HepG2 (cell line): ENCODE measurements around the gene NWD2. TPM values are rescaled to one million over a fixed set of nuclear protein-coding genes. Genes with fewer than 3 reads are reported as not detected.

Experiments
- ATAC-seq: fragments of 200-7000 bp; cut with Tn5 transposase; 3 replicates; pipeline ENCODE4 v1.9.1; 2020; ENCODE audit warnings: mild to moderate bottlenecking, moderate library complexity
- BruUV-seq: library from RNA; stranded (reverse); fragments of 400-500 nt; replicated peaks from 2 replicates; lab custom pipeline; 2021; lab: Mats Ljungman, UMichigan
- CTCF ChIA-PET: fragments of 300-600 bp; formaldehyde crosslinking; extraction: SDS; loops from one replicate; lab custom pipeline; 2021; ENCODE audit warnings: low total read pairs, inconsistent platforms, low intra/inter-chr PET ratio; lab: Yijun Ruan, JAX
- POLR2A ChIA-PET: fragments of 350-600 bp; sonication (Branson Sonifier 250); formaldehyde crosslinking; loops from one replicate; lab custom pipeline; 2020; ENCODE audit warnings: antibody characterized with exemption, inconsistent platforms; lab: Yijun Ruan, JAX
- DNase-seq: peaks from one replicate; pipeline ENCODE4 v3.0.0-alpha.2; 2015; ENCODE audit warnings: low spot score
- FAIRE-seq: peaks from 3 replicates; lab custom pipeline; 2011; peaks lifted over from hg19 to GRCh38; lab: Jason Lieb, UNC
- H2AFZ ChIP-seq: one replicate; pipeline ENCODE4 v1.6.1; 2011; ENCODE audit warnings: low read length, inconsistent platforms
- H3K27ac ChIP-seq: fragments of 300-600 bp; 3 replicates; pipeline ENCODE4 v1.8.0; 2011; ENCODE audit warnings: mixed run types, mild to moderate bottlenecking, mixed read lengths, low read length, inconsistent platforms; ENCODE audit not compliant: insufficient read depth; ENCODE audit errors: extremely low read length
- H3K27me3 ChIP-seq, 2 experiments: fragments of 200-600 bp in 1 of 2; 2 replicates in 1 of 2; 3 replicates in 1 of 2; pipeline versions ENCODE4 v1.6.0 to v1.8.0; 2011; ENCODE audit warnings: low read length in 2 of 2, mild to moderate bottlenecking in 2 of 2, moderate library complexity in 2 of 2, inconsistent platforms in 1 of 2; ENCODE audit not compliant: insufficient read depth in 2 of 2, control insufficient read depth in 1 of 2
- H3K36me3 ChIP-seq, 2 experiments: fragments of 200-600 bp in 1 of 2; replicated peaks in 1 of 2; 2 replicates in 1 of 2; 3 replicates in 1 of 2; pipeline versions ENCODE4 v1.5.1 to v1.8.0; 2011; ENCODE audit warnings: low read length in 2 of 2, inconsistent platforms in 1 of 2; ENCODE audit not compliant: insufficient read depth in 2 of 2, control insufficient read depth in 1 of 2
- H3K4me1 ChIP-seq: 2 replicates; pipeline ENCODE4 v1.5.1; 2012; ENCODE audit warnings: low read length, inconsistent platforms; ENCODE audit not compliant: insufficient read depth
- H3K4me2 ChIP-seq: 2 replicates; pipeline ENCODE4 v1.6.0; 2011; ENCODE audit warnings: low read depth, low read length, inconsistent platforms
- H3K4me3 ChIP-seq, 3 experiments: fragments of 200-600 bp in 1 of 3; sonication (generic), shearing (Covaris generic) in 1 of 3; replicated peaks in 1 of 3; 2 replicates each; pipeline ENCODE4 v1.5.1; 2011 to 2016; ENCODE audit warnings: low read length in 3 of 3, inconsistent platforms in 2 of 3, low read depth in 2 of 3, mild to moderate bottlenecking in 2 of 3, control low read depth in 1 of 3, mixed read lengths in 1 of 3; ENCODE audit not compliant: insufficient read depth in 1 of 3
- H3K79me2 ChIP-seq: one replicate; pipeline ENCODE4 v1.6.1; 2011; ENCODE audit warnings: low read length, inconsistent platforms; ENCODE audit not compliant: insufficient read depth
- H3K9ac ChIP-seq: 2 replicates; pipeline ENCODE4 v1.6.0; 2011; ENCODE audit warnings: mild to moderate bottlenecking, low read depth, low read length, inconsistent platforms; ENCODE audit not compliant: insufficient read depth
- H3K9me3 ChIP-seq: 2 replicates; pipeline ENCODE4 v1.5.1; 2012; ENCODE audit warnings: mild to moderate bottlenecking, low read length
- H4K20me1 ChIP-seq: 2 replicates; pipeline ENCODE4 v1.6.0; 2011; ENCODE audit warnings: inconsistent platforms, mild to moderate bottlenecking, low read length, moderate library complexity; ENCODE audit not compliant: insufficient read depth
- JUN ChIP-seq: sonication (generic); formaldehyde crosslinking; IDR thresholded peaks from 2 replicates; pipeline ENCODE4 v1.4.0; 2020; ENCODE audit warnings: mild to moderate bottlenecking, missing genetic modification reagents
- MLXIP ChIP-seq: sonication (generic); formaldehyde crosslinking; IDR thresholded peaks from 2 replicates; pipeline ENCODE4 v1.9.0; 2021; ENCODE audit warnings: missing genetic modification reagents, borderline replicate concordance
- NR0B2 ChIP-seq: sonication (generic); formaldehyde crosslinking; IDR thresholded peaks from 2 replicates; pipeline ENCODE4 v1.4.0; 2020; ENCODE audit warnings: mild to moderate bottlenecking, missing genetic modification reagents
- PHF21A ChIP-seq: sonication (generic); formaldehyde crosslinking; IDR thresholded peaks from 2 replicates; pipeline ENCODE4 v1.5.0; 2020; ENCODE audit warnings: mild to moderate bottlenecking, missing genetic modification reagents
- SMAD3 ChIP-seq: sonication (generic); formaldehyde crosslinking; IDR thresholded peaks from 2 replicates; pipeline ENCODE4 v1.4.0; 2020; ENCODE audit warnings: missing genetic modification reagents
- TEAD2 ChIP-seq: sonication (generic); formaldehyde crosslinking; IDR thresholded peaks from 2 replicates; pipeline ENCODE4 v1.9.0; 2021; ENCODE audit warnings: missing genetic modification reagents
- TOE1 ChIP-seq: sonication (generic); formaldehyde crosslinking; IDR thresholded peaks from 2 replicates; pipeline ENCODE4 v1.4.0; 2020; ENCODE audit warnings: mild to moderate bottlenecking, missing genetic modification reagents
- ZNF407 ChIP-seq: sonication (generic); formaldehyde crosslinking; IDR thresholded peaks from one replicate; pipeline ENCODE4 v1.5.1; 2020; ENCODE audit warnings: mild to moderate bottlenecking, missing genetic modification reagents; ENCODE audit errors: not compliant biosample characterization
- ZNF740 ChIP-seq: sonication (generic); formaldehyde crosslinking; IDR thresholded peaks from 2 replicates; pipeline ENCODE4 v1.4.0; 2020; ENCODE audit warnings: missing genetic modification reagents
- ZNF761 ChIP-seq: sonication (generic); formaldehyde crosslinking; conservative IDR thresholded peaks from 2 replicates; pipeline ENCODE4 v1.4.0; 2020; ENCODE audit warnings: mild to moderate bottlenecking, missing genetic modification reagents
- ZNF792 ChIP-seq: IDR thresholded peaks from 2 replicates; pipeline ENCODE4 v1.6.1; 2016
- WGBS: methylation state at CpG from one replicate; pipeline ENCODE4 v1.1.6; 2017; ENCODE audit warnings: low lambda C conversion rate; 5-methylcytosine and 5-hydroxymethylcytosine counted together
- in situ Hi-C: cut with HindIII; loops from 2 replicates; pipeline ENCODE4 v1.10.0; 2017; ENCODE audit warnings: low pct_unique_long_range_greater_than_20kb; ENCODE audit not compliant: extremely low pct_ligation_motif_present
- intact Hi-C: fragments of 100-400 bp; cut with micrococcal nuclease; formaldehyde crosslinking; loops from one replicate; pipeline ENCODE4 v1.10.0; 2022; ENCODE audit not compliant: unreplicated experiment
- polyA plus RNA-seq, 8 experiments: library from polyadenylated mRNA; depleted of rRNA in 3 of 8; stranded (reverse) in 7 of 8; unstranded in 1 of 8; fragments of >200 nt; fragmentation: Illumina TruSeq in 4 of 8; extraction: Trizol in 4 of 8; gene quantifications; 2 replicates each; pipeline versions ENCODE4 v1.2.1 to v1.2.3, GENCODE V29; 2011 to 2016; ENCODE audit warnings: low read depth in 4 of 8, missing spikeins in 1 of 8, mixed read lengths in 1 of 8; ENCODE audit not compliant: insufficient read depth in 1 of 8
- total RNA-seq, 5 experiments: library from RNA; depleted of rRNA; stranded (reverse); fragments of >200 nt; fragmentation: Illumina TruSeq; extraction: Trizol; gene quantifications; 2 replicates each; pipeline ENCODE4 v1.2.3, GENCODE V29; 2016; ENCODE audit warnings: low read depth in 1 of 5

NWD2 gene
- total and polyA plus RNA-seq, 2 of the 13 experiments (the other 11 are each of a cell fraction or from before 2014, with no cell fraction given): not detected

GRCh38 chr4:37389366-37389765, 144.8 kb downstream of the NWD2 start:
- H3K4me2 ChIP-seq: no peak overlapping the region
- FAIRE-seq (no peak), ATAC-seq (no peak), DNase-seq (no peak)
- intact Hi-C loops (no loop called here), in situ Hi-C loops (loop anchor here (5.0 to 10.0 kb wide), 3 partner anchors 205 to 1032 kb away; no protein-coding TSS in a partner anchor)
- no peak overlapping the region for H3K9ac ChIP-seq
- POLR2A ChIA-PET: no interaction called here
- H2AFZ ChIP-seq: no peak overlapping the region
- no peaks in the 10 kb centered on the region for H3K36me3 ChIP-seq
- no peak for TF ChIP-seq ZNF407 (CRISPR knock-in tag)
- TF ChIP-seq ZNF761 (CRISPR knock-in tag): no peak
- TF ChIP-seq SMAD3 (CRISPR knock-in tag): no peak
- TF ChIP-seq TOE1 (CRISPR knock-in tag): no peak
- no peak for TF ChIP-seq NR0B2 (CRISPR knock-in tag)
- no peak for TF ChIP-seq MLXIP
- TF ChIP-seq ZNF740 (CRISPR knock-in tag): no peak
- no peak for TF ChIP-seq ZNF792 (CRISPR knock-in tag)
- no peak for TF ChIP-seq TEAD2 (CRISPR knock-in tag)
- no peak for TF ChIP-seq PHF21A
- no peak for TF ChIP-seq JUN
- no peak overlapping the region for H3K4me3 ChIP-seq
- 36% methylated on average over 7 of the region's 7 CpGs for WGBS
- H3K79me2 ChIP-seq: no peaks in the 10 kb centered on the region
- no TSS peak for BruUV-seq
- CTCF ChIA-PET: interaction anchor here (2.4 kb wide), 1 partner anchor 1038 kb away, joined by 15 read pairs; no protein-coding TSS in a partner anchor
- no peak overlapping the region for H3K27ac ChIP-seq
- H3K27me3 ChIP-seq: no peaks in the 10 kb centered on the region
- H3K9me3 ChIP-seq: no peaks in the 10 kb centered on the region
- no peaks in the 10 kb centered on the region for H4K20me1 ChIP-seq
- no peaks in the 10 kb centered on the region for H3K4me1 ChIP-seq
